SJSA1 (cell line): ENCODE results near the gene TMEM138. TPM values are rescaled to one million over a fixed set of nuclear protein-coding genes. Genes with fewer than 3 reads are reported as not detected.
A peak's percentile ranks its signal among the peaks of the same experiment; 100 is the strongest.
"Not testable (repeated sequence)": the region's sequence is repeated elsewhere in the genome, so short reads cannot be mapped to it uniquely, and the experiment has no call there.

ENCODE experiments used
- DNase-seq, 2 experiments: peaks; one replicate each; pipeline ENCODE4 v3.0.0-alpha.2; 2015 to 2020; ENCODE audit warnings: low spot score in 2 of 2, low read depth in 1 of 2
- H3K27ac ChIP-seq: fragments of 250-450 bp; sonication (Bioruptor Pico); 2 replicates; pipeline ENCODE4 v1.5.1; 2020; ENCODE audit warnings: mild to moderate bottlenecking, moderate library complexity
- H3K27me3 ChIP-seq: fragments of 250-450 bp; sonication (Bioruptor Pico); replicated peaks from 2 replicates; pipeline ENCODE4 v1.5.1; 2020; ENCODE audit warnings: mild to moderate bottlenecking, moderate library complexity
- H3K36me3 ChIP-seq: fragments of 250-450 bp; sonication (Bioruptor Pico); 2 replicates; pipeline ENCODE4 v1.5.1; 2020; ENCODE audit warnings: mild to moderate bottlenecking
- H3K4me1 ChIP-seq: fragments of 250-450 bp; sonication (Bioruptor Pico); replicated peaks from 2 replicates; pipeline ENCODE4 v1.6.1; 2021; ENCODE audit warnings: mild to moderate bottlenecking
- H3K4me3 ChIP-seq: fragments of 250-450 bp; sonication (Bioruptor Pico); 2 replicates; pipeline ENCODE4 v1.5.1; 2020; ENCODE audit warnings: mild to moderate bottlenecking
- H3K9me3 ChIP-seq: fragments of 250-450 bp; sonication (Bioruptor Pico); replicated peaks from 2 replicates; pipeline ENCODE4 v1.5.1; 2020; ENCODE audit warnings: mild to moderate bottlenecking
- total RNA-seq: library from RNA; depleted of rRNA; stranded (reverse); fragments of >200 nt; shearing (Covaris generic); gene quantifications from 2 replicates; pipeline ENCODE4 v1.2.3, GENCODE V29; 2014

TMEM138 gene
- total RNA-seq, 1 experiment from 2014 or later: 65.4 TPM

DNA sequence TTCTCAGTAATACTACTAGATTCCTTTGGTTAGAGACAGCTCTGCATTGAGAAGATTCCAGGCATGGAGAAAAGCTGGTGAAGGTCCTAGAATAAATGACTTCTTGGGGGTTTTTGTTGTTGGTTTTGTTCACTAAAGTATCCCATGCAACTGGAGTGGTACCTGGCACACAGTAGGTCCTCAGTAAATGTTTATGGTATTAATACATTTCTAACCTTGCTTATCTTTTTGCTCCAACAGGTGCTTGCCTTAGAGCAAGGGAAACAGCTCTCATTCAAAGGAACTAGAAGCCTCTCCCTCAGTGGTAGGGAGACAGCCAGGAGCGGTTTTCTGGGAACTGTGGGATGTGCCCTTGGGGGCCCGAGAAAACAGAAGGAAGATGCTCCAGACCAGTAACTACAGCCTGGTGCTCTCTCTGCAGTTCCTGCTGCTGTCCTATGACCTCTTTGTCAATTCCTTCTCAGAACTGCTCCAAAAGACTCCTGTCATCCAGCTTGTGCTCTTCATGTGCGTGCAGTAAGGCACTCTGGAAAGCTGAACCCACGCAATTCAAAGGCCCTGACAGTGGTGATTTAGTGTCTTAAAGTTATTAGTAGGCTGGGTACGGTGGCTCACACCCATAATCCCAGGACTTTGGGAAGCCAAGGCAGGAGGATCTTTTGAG is 2.0 kb downstream of the TMEM138 start:
- Histone ChIP-seq H3K4me3 (no peak overlapping the region), H3K27me3 (no peaks in the 10 kb centered on the region), H3K27ac (no peak overlapping the region), H3K9me3 (no peaks in the 10 kb centered on the region), H3K36me3 (peaks cover 68% of the 10 kb centered on the region), H3K4me1 (peaks cover 56% of the 10 kb centered on the region)
- DNase-seq: no peak

DNA sequence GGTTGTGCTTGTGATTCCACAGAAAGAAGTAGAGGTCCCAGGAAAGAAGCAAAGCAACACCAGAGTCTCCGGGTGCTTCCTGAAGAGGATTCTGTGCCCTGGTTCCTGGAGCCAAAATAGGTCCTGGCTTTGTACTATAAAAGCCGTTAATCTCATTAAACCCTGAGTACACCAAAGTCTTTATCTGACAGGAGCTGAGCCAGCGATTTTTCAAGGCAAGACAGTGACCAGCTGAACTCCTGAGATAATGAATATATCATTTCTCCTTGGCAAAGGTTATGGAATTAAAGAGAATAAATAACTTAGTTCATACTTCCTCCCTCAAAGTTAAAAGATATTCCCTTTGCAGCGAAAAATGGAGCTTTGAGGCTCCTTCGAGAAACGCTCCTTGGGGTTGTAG is 5.2 kb downstream of the TMEM138 start:
- Histone ChIP-seq H3K27me3 (no peaks in the 10 kb centered on the region), H3K4me3 (no peak overlapping the region), H3K4me1 (peaks cover 71% of the 10 kb centered on the region), H3K27ac (peak overlapping the region; percentile 86; the same call in 1 of the 2 replicates), H3K36me3 (peaks cover 89% of the 10 kb centered on the region), H3K9me3 (0 out of 2 replicates have a peak, but pooled peaks cover 3% of the 10 kb centered on the region)
- no peak for DNase-seq

DNA sequence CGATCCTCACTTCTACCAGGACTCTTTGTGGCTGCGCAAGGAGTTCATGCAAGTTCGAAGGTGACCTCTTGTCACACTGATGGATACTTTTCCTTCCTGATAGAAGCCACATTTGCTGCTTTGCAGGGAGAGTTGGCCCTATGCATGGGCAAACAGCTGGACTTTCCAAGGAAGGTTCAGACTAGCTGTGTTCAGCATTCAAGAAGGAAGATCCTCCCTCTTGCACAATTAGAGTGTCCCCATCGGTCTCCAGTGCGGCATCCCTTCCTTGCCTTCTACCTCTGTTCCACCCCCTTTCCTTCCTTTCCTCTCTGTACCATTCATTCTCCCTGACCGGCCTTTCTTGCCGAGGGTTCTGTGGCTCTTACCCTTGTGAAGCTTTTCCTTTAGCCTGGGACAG is 6.5 kb downstream of the TMEM138 start:
- H3K4me3 ChIP-seq: no peak overlapping the region
- peaks cover 61% of the 10 kb centered on the region for H3K4me1 ChIP-seq
- 0 out of 2 replicates have a peak, but pooled peaks cover 3% of the 10 kb centered on the region for H3K9me3 ChIP-seq
- peaks cover 86% of the 10 kb centered on the region for H3K36me3 ChIP-seq
- H3K27ac ChIP-seq: peak overlapping the region; percentile 94
- no peaks in the 10 kb centered on the region for H3K27me3 ChIP-seq
- no peak for DNase-seq

DNA sequence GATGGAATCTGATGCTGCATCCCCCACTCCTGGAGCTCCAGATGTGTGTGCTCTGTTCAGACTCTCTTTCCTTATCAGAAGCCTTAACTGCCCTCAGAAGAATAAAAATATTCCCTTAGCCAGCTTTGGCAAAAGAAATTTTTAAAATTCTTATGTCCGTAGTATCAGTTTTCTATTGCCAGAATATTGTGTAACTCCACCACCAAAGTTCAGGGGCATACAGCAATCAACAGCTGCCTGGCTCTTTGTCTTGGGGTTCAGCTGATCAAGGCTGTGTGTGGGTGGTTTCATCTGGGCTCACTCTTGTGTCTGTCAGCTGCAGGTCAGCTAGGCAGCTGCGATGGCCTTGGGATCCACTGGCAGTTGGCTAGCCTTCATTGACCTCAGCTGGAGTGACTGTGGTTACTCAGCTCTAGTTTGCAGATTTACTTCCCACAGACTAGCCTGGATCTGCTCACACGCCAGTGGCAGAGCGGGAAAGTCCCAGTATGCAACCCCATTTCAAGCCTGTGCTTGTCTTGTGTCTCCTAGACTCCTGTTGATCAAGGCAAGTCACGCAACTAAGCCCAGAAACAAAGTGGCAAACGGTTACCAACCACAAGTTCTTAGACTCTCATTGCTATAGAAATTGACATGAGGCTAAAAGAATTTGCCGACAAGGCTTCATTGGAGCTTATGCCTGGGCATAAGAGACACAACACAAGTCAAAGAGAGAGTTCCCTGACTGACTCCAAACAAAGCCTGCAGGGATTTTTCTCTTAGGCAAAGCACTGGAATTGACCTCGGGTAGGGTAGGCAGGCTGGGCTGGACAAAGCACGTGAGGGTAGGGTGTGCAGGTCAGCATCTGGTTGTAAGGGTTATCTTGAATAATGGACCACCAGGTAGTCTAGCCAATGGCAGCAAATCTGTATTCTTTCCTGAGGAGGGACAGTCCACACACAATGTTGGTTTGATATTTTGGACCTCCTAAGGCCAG is 7.5 kb downstream of the TMEM138 start:
- peak; percentile 94 to 95 for DNase-seq
- H3K27ac ChIP-seq: peak overlapping the region; percentile 94
- H3K36me3 ChIP-seq: peaks cover 82% of the 10 kb centered on the region
- no peaks in the 10 kb centered on the region for H3K27me3 ChIP-seq
- H3K4me3 ChIP-seq: no peak overlapping the region
- 0 out of 2 replicates have a peak, but pooled peaks cover 3% of the 10 kb centered on the region for H3K9me3 ChIP-seq
- peaks cover 59% of the 10 kb centered on the region for H3K4me1 ChIP-seq

DNA sequence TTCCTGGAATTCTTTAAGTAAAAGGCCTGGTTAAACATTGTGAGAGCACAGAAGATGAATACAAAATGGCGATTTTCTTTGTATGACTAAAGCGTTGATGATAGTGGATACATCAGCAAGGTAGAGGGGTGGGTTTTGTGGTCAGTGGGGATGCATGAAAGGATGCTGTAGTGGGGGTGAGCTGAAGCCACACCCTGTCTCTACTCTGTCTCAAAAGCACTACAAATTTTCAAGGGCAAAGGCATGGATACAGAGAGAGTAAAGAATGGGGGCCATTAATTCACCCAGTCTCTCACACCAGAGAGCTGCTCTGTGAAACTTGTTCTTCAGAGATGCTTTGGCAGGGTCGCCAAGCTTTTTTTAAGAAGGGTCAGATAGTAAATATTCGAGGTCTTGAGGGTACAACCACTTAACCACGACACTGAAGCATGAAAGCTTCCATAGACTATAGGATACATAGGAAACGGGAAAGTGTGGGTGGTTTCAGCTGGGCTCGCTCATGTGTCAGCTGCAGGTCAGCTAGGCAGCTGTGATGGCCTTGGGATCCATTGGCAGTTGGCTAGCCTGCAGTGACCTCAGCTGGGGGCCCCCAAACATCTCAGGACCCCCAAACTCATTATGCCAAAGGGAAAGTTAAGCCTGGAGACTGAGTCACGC is 8.3 kb downstream of the TMEM138 start:
- Histone ChIP-seq H3K27ac (peak overlapping the region; percentile 94), H3K4me1 (peaks cover 56% of the 10 kb centered on the region)

DNA sequence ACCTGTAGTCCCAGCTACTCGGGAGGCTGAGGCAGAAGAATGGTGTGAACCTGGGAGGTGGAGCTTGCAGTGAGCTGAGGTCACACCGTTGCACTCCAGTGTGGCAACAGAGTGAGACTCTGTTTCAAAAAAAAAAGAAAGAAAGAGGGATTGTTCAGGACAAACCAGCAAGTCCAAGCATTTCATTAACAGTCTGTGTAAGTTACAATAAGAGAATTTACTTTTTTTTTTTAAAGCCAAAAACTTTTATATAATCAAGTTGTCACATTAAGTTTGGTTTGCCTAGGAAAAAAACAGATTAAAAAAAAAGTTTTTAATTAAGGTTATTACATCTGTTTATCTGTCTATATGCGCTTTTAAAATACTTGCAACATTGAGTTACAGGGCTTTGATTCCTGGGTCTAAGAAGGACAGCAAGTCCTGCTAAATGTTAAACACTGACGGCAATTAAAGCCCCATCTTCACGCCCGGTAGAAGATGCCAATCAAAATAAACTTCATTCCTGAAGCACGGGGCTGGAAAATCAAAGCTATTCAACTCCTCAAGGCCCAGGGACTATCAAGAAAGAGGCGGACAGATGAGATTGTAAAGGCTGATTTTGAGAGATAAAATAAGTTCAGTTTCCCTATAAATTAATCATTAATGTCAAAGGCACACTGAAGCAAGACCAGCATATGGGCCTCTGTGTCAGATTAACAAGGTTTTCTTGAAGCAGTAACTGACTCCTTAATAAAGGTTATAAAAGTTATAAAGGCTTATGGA is 10.7 kb downstream of the TMEM138 start:
- Histone ChIP-seq H3K9me3 (0 out of 2 replicates have a peak, but pooled peaks cover 3% of the 10 kb centered on the region), H3K27ac (no peak overlapping the region), H3K4me1 (peaks cover 48% of the 10 kb centered on the region), H3K4me3 (no peak overlapping the region), H3K36me3 (peaks cover 73% of the 10 kb centered on the region), H3K27me3 (no peaks in the 10 kb centered on the region)
- DNase-seq: no peak

More for the DNA sequence above, 8.3 kb downstream of the TMEM138 start:
- Histone ChIP-seq H3K36me3 (peaks cover 79% of the 10 kb centered on the region), H3K27me3 (no peaks in the 10 kb centered on the region), H3K9me3 (0 out of 2 replicates have a peak, but pooled peaks cover 3% of the 10 kb centered on the region), H3K4me3 (no peak overlapping the region)
- peak in 1 of 2 experiments; percentile 28 for DNase-seq

DNA sequence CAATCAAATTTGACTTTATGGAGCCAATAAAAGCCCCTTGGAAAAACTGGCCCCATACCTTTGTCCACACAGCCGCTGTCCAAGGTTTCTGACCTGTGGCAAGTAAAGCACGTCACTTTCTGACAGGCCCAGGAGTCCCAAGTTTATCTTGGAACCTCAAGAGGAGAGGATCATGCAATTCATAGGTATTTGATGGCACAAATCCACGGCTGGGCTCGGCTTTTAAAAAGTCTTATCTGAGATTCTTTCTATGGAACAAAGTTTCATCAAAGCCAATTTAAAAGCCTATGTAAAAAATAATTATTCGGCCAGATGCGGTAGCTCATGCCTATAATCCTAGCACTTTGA is 13.6 kb downstream of the TMEM138 start:
- Histone ChIP-seq H3K36me3 (peaks cover 53% of the 10 kb centered on the region), H3K4me3 (no peak overlapping the region), H3K4me1 (peaks cover 39% of the 10 kb centered on the region), H3K9me3 (0 out of 2 replicates have a peak, but pooled peaks cover 3% of the 10 kb centered on the region), H3K27ac (no peak overlapping the region), H3K27me3 (no peaks in the 10 kb centered on the region)
- no peak for DNase-seq

DNA sequence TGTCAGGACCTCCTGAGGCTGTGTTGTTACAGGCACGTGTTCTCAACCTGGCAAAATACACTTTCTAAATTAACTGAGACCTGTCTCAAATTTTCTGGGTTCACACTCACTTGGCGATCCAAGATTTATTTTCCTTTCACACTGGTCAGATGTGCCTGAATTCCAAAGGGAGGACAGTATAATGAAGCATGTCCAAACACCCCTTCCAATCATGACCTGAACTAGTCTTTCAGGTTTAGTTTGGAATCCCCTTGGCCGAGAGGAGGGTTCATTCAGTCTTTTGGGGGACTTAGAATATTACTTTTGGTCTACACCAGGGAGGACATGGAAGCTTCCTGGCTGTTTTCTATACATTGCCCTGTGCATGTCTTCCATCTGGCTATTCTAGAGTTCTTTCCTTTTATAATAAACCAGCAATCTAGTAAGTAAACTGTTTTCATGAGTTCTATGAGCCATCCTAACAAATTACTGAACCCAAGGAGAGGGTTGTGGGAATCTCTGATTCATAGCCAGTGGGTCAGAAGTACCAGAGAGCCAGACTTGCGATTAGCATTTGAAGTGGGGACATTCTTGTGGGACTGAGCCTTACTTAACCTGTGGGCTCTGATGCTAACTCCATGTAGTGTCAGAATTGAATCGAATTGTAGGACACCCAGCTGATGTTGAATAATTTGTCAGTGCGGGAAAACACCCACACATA is 15.4 kb downstream of the TMEM138 start:
- no peaks in the 10 kb centered on the region for H3K9me3 ChIP-seq

DNA sequence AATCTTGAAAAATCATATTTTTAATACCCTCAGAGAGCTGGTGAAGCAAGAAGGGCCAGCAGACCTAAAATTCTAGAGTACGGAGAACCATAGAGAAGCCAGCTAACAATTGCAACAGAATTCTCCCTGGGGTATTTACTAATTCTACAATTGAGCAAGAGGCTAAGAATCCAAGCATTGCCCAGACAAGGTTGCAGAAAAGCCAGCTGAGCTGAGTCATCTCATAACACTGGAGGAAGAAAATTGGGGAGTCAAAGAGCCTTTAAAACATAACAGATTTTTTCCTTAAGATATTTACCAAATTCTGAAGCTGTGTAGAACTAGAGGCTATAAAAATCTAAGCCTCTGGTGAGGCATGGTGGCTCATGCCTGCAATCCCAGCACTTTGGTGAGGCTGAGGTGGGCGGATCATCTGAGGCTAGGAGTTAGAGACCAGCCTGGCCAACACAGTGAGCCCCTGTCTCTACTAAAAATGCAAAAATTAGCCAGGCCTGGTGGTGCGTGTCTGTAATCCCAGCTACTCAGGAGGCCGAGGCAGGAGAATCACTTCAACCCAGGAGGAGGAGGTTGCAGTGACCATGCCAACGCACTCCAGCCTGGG is 16.6 kb downstream of the TMEM138 start:
- Histone ChIP-seq H3K27ac (peak overlapping the region; percentile 59), H3K36me3 (peaks cover 30% of the 10 kb centered on the region), H3K27me3 (no peaks in the 10 kb centered on the region), H3K4me1 (peaks cover 30% of the 10 kb centered on the region), H3K9me3 (no peaks in the 10 kb centered on the region), H3K4me3 (no peak overlapping the region)
- DNase-seq: peak; percentile 80 to 85

More for the DNA sequence above, 15.4 kb downstream of the TMEM138 start:
- Histone ChIP-seq H3K4me1 (peaks cover 30% of the 10 kb centered on the region), H3K4me3 (no peak overlapping the region), H3K27me3 (no peaks in the 10 kb centered on the region), H3K27ac (peak overlapping the region; percentile 59), H3K36me3 (peaks cover 37% of the 10 kb centered on the region)
- DNase-seq: peak in 1 of 2 experiments; percentile 52

DNA sequence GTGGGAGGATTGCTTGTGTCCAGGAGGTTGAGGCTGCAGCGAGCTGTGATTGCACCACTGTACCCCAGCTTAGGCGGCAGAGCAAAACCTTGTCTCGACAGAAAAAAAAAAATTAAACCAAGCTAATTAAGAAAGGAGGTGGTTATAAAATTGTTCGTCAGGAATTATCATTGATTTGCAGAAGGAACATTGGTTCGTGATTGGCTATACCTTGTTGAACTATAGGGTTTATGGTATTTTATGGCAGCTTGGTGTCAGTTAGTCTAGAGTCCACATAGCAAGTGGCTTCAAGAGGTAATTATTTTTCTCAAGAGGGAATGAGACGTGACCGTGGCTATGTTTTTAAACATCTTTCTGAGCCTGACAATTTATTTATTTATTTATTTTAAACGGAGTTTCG is 18.7 kb downstream of the TMEM138 start:
- no peak for DNase-seq
- no peak overlapping the region for H3K27ac ChIP-seq

DNA sequence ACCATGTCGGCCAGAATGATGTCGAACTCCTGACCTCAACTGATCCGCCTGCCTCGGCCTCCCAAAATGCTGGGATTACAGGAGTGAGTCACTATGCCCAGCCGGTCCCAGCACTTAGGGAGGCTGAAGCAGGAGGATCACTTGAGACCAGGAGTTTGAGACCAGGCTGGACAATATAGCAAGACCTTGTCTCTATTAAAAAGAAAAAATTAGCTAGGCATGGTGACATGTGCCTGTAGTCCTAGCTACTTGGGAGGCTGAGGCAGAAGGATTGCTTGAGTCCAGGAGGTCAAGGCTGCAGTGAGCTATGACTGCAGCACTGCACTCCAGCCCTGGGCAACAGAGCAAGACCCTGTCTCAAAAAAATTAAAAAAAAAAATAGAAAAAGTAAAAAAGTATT is 21.7 kb downstream of the TMEM138 start:
- not testable (repeated sequence) for H3K9me3 ChIP-seq, H3K27me3 ChIP-seq, H3K36me3 ChIP-seq, H3K27ac ChIP-seq, H3K4me3 ChIP-seq, DNase-seq
- H3K4me1 ChIP-seq: peaks cover 10% of the 10 kb centered on the region

More for the DNA sequence above, 18.7 kb downstream of the TMEM138 start:
- no peaks in the 10 kb centered on the region for H3K27me3 ChIP-seq
- H3K9me3 ChIP-seq: no peaks in the 10 kb centered on the region
- no peak overlapping the region for H3K4me3 ChIP-seq
- H3K36me3 ChIP-seq: peaks cover 14% of the 10 kb centered on the region
- peaks cover 30% of the 10 kb centered on the region for H3K4me1 ChIP-seq
